RWPE1 (cell line): ENCODE data around the gene ZNF134.

ENCODE experiments used
- CTCF ChIA-PET: fragments of 350-600 bp; sonication (Branson Sonifier 250); formaldehyde crosslinking; extraction: SDS; loops from one replicate; lab custom pipeline; 2021; lab: Yijun Ruan, JAX
- POLR2A ChIA-PET: fragments of 400-600 bp; formaldehyde crosslinking; extraction: SDS; loops from one replicate; lab custom pipeline; 2020; ENCODE audit warnings: antibody characterized with exemption; ENCODE audit not compliant: low non-redundant PET; lab: Yijun Ruan, JAX
- DNase-seq: peaks from one replicate; pipeline ENCODE4 v3.0.0; 2012; ENCODE audit warnings: low spot score
- H3K27ac ChIP-seq: fragments of 450-650 bp; 2 replicates; pipeline ENCODE4 v1.5.1; 2017
- TF ChIP-seq, protein P1 (sequence below): fragments of 450-650 bp; conservative IDR thresholded peaks from 2 replicates; pipeline ENCODE4 v1.5.1; 2017; ENCODE audit warnings: low read depth, mild to moderate bottlenecking

The ZNF134 gene

DNA sequence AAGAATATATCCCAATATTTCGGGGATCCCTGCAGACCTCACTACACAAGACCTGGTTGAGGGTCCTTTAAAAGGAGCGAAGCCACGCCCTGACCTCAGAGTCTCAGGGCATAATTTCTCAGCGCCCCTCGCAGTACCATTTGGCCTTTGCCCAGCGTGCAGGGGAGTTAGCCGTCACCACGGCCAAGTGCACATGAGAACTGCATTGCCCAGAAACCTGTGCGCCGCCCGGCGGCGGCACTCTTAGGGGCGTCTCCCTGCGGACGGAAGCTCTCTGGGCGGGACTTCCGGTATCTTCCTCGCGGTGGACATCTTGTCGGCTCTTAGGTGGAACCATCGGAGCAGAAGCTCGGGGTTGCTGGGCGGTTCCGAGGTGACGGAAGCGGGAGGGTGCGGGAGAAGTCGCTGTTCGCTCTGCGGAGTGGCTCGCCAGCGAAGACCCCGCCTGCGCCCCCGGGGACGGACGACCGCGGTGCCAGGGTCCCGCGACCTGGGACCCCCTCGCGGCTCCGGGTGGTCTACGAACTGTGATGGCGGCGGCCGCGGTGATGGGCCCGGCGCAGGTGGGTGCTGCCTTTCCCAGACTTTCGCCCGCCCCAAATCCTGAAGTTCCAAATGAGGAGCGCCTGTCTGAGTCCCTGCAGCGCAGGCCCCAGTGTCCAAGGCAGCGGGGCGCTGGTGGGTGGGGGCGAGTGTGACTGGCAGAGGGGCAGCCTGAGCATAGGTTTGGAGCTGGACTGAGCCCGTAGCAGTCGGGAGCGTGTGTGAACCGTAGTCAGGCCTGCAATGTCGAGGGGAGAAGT lies at the start of gene ZNF134:
Gene ZNF134 (plus strand): TSS at position 302 of the 803 bp plus-strand sequence. CDS start 5,227 bp downstream, outside the sequence.
- DNase-seq = peak; percentile 84
- TF ChIP-seq, protein P1, sequence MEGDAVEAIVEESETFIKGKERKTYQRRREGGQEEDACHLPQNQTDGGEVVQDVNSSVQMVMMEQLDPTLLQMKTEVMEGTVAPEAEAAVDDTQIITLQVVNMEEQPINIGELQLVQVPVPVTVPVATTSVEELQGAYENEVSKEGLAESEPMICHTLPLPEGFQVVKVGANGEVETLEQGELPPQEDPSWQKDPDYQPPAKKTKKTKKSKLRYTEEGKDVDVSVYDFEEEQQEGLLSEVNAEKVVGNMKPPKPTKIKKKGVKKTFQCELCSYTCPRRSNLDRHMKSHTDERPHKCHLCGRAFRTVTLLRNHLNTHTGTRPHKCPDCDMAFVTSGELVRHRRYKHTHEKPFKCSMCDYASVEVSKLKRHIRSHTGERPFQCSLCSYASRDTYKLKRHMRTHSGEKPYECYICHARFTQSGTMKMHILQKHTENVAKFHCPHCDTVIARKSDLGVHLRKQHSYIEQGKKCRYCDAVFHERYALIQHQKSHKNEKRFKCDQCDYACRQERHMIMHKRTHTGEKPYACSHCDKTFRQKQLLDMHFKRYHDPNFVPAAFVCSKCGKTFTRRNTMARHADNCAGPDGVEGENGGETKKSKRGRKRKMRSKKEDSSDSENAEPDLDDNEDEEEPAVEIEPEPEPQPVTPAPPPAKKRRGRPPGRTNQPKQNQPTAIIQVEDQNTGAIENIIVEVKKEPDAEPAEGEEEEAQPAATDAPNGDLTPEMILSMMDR = no peak
- H3K27ac ChIP-seq = peak within 1 kb of the TSS; percentile 71
- ChIA-PET POLR2A (interaction anchor here (0.6 kb wide), 1 partner anchor 419 kb away, joined by 8 read pairs; no protein-coding TSS in a partner anchor), CTCF (no interaction called here)

DNA sequence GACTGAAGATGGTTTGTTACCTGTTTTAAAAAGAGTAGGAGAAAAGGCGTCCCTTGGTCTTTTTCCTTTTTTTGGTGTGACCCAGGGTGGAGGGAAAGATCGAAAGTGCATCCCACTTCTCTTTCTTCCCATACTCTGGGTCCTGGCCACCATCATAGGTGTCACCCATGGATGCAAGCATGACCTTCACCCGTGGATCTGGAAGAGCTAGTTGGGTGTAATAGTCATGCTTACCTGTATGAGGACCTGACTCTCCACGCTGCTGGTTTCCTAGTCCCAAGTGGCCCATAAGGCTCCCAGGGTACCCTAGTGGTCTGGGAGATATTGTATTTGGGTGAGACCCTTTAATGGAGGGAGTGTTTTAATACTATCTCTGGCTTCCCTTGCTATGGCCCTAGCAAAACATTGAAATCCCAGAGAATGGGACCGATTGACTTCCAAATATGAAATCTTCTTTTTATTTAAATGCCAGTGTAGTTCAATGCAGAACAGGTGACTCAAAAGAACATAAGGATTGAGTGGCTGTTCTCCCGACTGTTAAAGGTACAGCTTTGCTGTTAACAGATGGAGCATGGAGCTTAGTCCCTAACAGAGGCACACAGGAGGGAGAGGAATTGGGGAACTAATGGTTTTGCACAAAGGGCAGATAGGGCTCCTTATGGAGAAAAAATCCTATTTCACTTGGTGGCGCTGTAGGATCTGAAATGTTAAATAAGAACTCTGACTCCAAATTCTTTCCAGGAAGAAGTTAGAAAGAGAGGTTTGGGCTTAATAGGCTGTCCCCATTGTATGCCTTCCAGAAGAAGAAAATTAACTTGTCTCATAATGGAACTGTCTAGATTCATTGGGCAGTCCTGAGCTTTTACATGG lies 47.4 kb upstream of the ZNF134 start:
- POLR2A ChIA-PET = interaction anchor here (0.6 kb wide), 1 partner anchor 566 kb away, joined by 4 read pairs; no protein-coding TSS in a partner anchor
- TF ChIP-seq, protein P1 = no peak
- CTCF ChIA-PET = interaction anchor here (0.5 kb wide), 1 partner anchor 1608 kb away, joined by 3 read pairs; no protein-coding TSS in a partner anchor
- no peak overlapping the region for H3K27ac ChIP-seq
- no peak for DNase-seq

DNA sequence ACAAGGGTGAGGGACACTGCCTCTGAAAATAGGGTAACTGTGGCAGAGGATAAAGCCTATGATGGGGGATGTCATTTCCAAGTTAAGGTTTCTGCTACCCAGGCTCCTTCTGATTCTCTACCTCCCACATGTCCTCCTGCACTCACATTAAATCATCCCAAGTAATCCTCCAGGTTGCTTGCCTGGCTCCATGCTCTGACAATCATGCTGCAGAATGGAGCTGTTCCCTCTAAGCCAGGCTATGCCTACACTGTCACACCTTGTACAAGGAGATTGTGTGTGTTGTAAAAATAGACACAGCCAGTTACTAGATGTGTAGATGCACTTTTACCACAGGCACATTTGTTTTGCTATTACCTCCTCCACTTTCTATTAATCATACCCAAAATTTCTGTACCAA lies 43.3 kb upstream of the ZNF134 start:
- no peak for DNase-seq
- H3K27ac ChIP-seq = no peak overlapping the region
- TF ChIP-seq, protein P1 = no peak
- ChIA-PET CTCF (no interaction called here), POLR2A (no interaction called here)

DNA sequence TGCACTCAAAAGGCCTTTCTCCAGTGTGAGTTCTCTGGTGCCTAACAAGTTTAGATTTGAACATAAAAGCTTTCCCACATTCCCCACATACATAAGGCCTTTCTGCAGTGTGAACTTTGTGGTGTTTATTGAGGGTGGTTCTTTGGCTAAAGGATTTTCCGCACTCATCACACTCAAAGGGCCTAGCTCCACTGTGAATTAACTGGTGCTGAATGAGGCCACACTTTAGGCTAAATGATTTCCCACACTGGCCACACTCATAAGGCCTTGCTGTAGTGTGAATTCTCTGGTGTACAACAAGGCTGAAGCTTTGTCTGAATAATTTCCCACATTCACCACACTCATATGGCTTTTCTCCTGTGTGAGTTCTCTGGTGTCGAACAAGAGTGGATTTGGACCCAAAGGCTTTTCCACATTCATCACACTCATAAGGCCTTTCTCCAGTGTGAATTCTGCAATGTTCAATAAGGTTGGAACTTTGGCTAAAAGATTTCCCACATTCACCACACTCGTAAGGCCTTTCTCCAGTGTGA lies 41.6 kb upstream of the ZNF134 start:
- ChIA-PET CTCF (interaction anchor here (0.5 kb wide), 1 partner anchor 60 kb away, joined by 4 read pairs; the partner anchor contains the start of gene ZNF211), POLR2A (no interaction called here)
- no peak overlapping the region for H3K27ac ChIP-seq
- DNase-seq = no peak
- TF ChIP-seq, protein P1 = no peak

DNA sequence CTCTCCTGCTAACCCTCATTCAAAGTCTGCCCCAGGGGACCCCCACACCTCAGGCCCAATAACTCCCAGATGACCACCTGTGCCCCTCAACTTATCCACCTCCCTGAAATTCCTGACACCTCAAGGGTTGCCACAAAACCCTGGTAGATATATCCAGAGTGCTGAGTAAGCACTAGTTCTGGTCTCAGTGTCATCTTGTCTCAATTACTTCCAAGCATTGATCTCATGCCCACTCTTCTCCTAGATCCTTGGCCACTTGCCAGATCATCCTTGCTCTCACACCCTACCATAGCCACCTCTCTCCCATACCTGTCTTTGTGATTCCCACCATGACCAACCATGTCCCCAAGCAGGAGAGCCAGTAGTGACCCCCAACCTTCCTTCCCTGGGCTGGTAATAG lies 37.4 kb upstream of the ZNF134 start:
- ChIA-PET CTCF (no interaction called here), POLR2A (no interaction called here)
- TF ChIP-seq, protein P1 = no peak
- no peak for DNase-seq
- no peak overlapping the region for H3K27ac ChIP-seq
